Rectal smooth muscle tissue (tissue), 1 donor: Measurements from ENCODE around the gene KCNJ14.

Experiments used
- H3K27ac ChIP-seq: one replicate; pipeline ENCODE4 v1.7.0; 2013; ENCODE audit warnings: low read depth, low read length, inconsistent platforms
- H3K27me3 ChIP-seq: one replicate; pipeline ENCODE4 v1.7.0; 2013; ENCODE audit warnings: low read length; ENCODE audit not compliant: control insufficient read depth, insufficient read depth
- H3K36me3 ChIP-seq: one replicate; pipeline ENCODE4 v1.7.0; 2013; ENCODE audit warnings: low read length; ENCODE audit not compliant: control insufficient read depth, insufficient read depth
- H3K4me1 ChIP-seq: one replicate; pipeline ENCODE4 v1.7.0; 2013; ENCODE audit warnings: low read length; ENCODE audit not compliant: control insufficient read depth, insufficient read depth
- H3K4me3 ChIP-seq: one replicate; pipeline ENCODE4 v1.7.0; 2013; ENCODE audit warnings: low read length
- H3K9ac ChIP-seq: one replicate; pipeline ENCODE4 v1.7.0; 2013; ENCODE audit warnings: low read length

The KCNJ14 gene

GRCh38 chr19:48511800-48512503, 56.6 kb downstream of the KCNJ14 start, which contains the start of gene LMTK3:
TSS of gene LMTK3 (minus strand) at chr19:48511835. CDS start at chr19:48511576, 259 bp downstream.
- H3K4me3 ChIP-seq = no peak within 1 kb of the TSS
- no peaks in the 10 kb centered on the region for H3K36me3 ChIP-seq
- no peak within 1 kb of the TSS for H3K9ac ChIP-seq
- no peak within 1 kb of the TSS for H3K27ac ChIP-seq
- no peaks in the 10 kb centered on the region for H3K4me1 ChIP-seq
- peaks cover 11% of the 10 kb centered on the region for H3K27me3 ChIP-seq

GRCh38 chr19:48512504-48513288, 57.3 kb downstream of the KCNJ14 start:
- Histone ChIP-seq H3K9ac (no peak overlapping the region), H3K4me1 (no peaks in the 10 kb centered on the region), H3K36me3 (no peaks in the 10 kb centered on the region), H3K27me3 (peaks cover 11% of the 10 kb centered on the region), H3K4me3 (no peak overlapping the region), H3K27ac (no peak overlapping the region)

- Histone ChIP-seq H3K27ac (no peak overlapping the region), H3K36me3 (no peaks in the 10 kb centered on the region), H3K27me3 (peaks cover 11% of the 10 kb centered on the region), H3K4me1 (no peaks in the 10 kb centered on the region), H3K4me3 (peak overlapping the region; percentile 79), H3K9ac (no peak overlapping the region)
Observed at GRCh38 chr19:48513289-48514122, 58.1 kb downstream of the KCNJ14 start.

- Histone ChIP-seq H3K36me3 (no peaks in the 10 kb centered on the region), H3K9ac (no peak overlapping the region), H3K27me3 (peaks cover 11% of the 10 kb centered on the region), H3K27ac (no peak overlapping the region), H3K4me3 (no peak overlapping the region), H3K4me1 (no peaks in the 10 kb centered on the region)
Observed at GRCh38 chr19:48514123-48514458, 58.7 kb downstream of the KCNJ14 start.

- Histone ChIP-seq H3K9ac (no peak overlapping the region), H3K36me3 (no peaks in the 10 kb centered on the region), H3K27ac (no peak overlapping the region), H3K27me3 (peaks cover 11% of the 10 kb centered on the region), H3K4me1 (no peaks in the 10 kb centered on the region), H3K4me3 (no peak overlapping the region)
Observed at GRCh38 chr19:48516536-48516935, 61.2 kb downstream of the KCNJ14 start.
